ENCODE data around the gene ANKRD44.

Gene ANKRD44

GRCh38 chr2:197101519-197101918 is 209.1 kb downstream of the ANKRD44 start:
- no peak for DNase-seq

GRCh38 chr2:197097578-197098366 is 212.8 kb downstream of the ANKRD44 start:
- no peak for DNase-seq

GRCh38 chr2:197096649-197097048 is 213.9 kb downstream of the ANKRD44 start:
- DNase-seq: peak in 1 of 3 experiments; percentile 7

GRCh38 chr2:197092431-197092830 is 218.1 kb downstream of the ANKRD44 start:
- DNase-seq: peak in 2 of 3 experiments; percentile 2 to 67

GRCh38 chr2:197090742-197091367 is 219.7 kb downstream of the ANKRD44 start:
- no peak for DNase-seq

GRCh38 chr2:197089655-197090054 is 220.9 kb downstream of the ANKRD44 start:
- no peak for DNase-seq

GRCh38 chr2:197088694-197089093 is 221.9 kb downstream of the ANKRD44 start:
- peak in 1 of 3 experiments; percentile 4 for DNase-seq

GRCh38 chr2:197086500-197086899 is 224.1 kb downstream of the ANKRD44 start:
- DNase-seq: no peak

GRCh38 chr2:197085665-197086064 is 224.9 kb downstream of the ANKRD44 start:
- DNase-seq: no peak

GRCh38 chr2:197081294-197081693 is 229.3 kb downstream of the ANKRD44 start:
- no peak for DNase-seq

GRCh38 chr2:197080578-197081216 is 229.9 kb downstream of the ANKRD44 start:
- DNase-seq: no peak

GRCh38 chr2:197079832-197080555 is 230.6 kb downstream of the ANKRD44 start:
- DNase-seq: peak in 2 of 3 experiments; percentile 26 to 62

- no peak for DNase-seq
Measured at GRCh38 chr2:197079414-197079813, 231.2 kb downstream of the ANKRD44 start.

- no peak for DNase-seq
Measured at GRCh38 chr2:197078535-197078934, 232.0 kb downstream of the ANKRD44 start.

GRCh38 chr2:197077336-197077735 is 233.2 kb downstream of the ANKRD44 start:
- no peak for DNase-seq

- no peak for DNase-seq
Measured at GRCh38 chr2:197076652-197077051, 233.9 kb downstream of the ANKRD44 start.

GRCh38 chr2:197075754-197076337 is 234.7 kb downstream of the ANKRD44 start:
- DNase-seq: no peak

GRCh38 chr2:197075281-197075680 is 235.3 kb downstream of the ANKRD44 start:
- DNase-seq: no peak

GRCh38 chr2:197073701-197074433 is 236.7 kb downstream of the ANKRD44 start:
- no peak for DNase-seq

- DNase-seq: no peak
Measured at GRCh38 chr2:197073270-197073669, 237.3 kb downstream of the ANKRD44 start.

- no peak for DNase-seq
Measured at GRCh38 chr2:197072533-197072932, 238.0 kb downstream of the ANKRD44 start.

Measured in NCI-H1417 (cell line).